Measurements from ENCODE around the gene KCTD4.

GRCh38 chr13:45194081-45194939, 6.5 kb downstream of the KCTD4 start:
- TF ChIP-seq, protein P1, sequence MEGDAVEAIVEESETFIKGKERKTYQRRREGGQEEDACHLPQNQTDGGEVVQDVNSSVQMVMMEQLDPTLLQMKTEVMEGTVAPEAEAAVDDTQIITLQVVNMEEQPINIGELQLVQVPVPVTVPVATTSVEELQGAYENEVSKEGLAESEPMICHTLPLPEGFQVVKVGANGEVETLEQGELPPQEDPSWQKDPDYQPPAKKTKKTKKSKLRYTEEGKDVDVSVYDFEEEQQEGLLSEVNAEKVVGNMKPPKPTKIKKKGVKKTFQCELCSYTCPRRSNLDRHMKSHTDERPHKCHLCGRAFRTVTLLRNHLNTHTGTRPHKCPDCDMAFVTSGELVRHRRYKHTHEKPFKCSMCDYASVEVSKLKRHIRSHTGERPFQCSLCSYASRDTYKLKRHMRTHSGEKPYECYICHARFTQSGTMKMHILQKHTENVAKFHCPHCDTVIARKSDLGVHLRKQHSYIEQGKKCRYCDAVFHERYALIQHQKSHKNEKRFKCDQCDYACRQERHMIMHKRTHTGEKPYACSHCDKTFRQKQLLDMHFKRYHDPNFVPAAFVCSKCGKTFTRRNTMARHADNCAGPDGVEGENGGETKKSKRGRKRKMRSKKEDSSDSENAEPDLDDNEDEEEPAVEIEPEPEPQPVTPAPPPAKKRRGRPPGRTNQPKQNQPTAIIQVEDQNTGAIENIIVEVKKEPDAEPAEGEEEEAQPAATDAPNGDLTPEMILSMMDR (conservative IDR thresholded peaks at IDR 0.05) = no peak
- TF ChIP-seq ZFX (IDR thresholded peaks at IDR 0.05) = no peak

Data from C4-2B (cell line).